GM21619 (cell line): ENCODE results near the gene IRF7.
"Not testable (repeated sequence)": the region's sequence is repeated elsewhere in the genome, so short reads cannot be mapped to it uniquely, and the experiment has no call there.

Experiments used
- ATAC-seq: cut with Tn5 transposase; IDR thresholded peaks from one replicate; pipeline ENCODE4 v1.9.1; 2021; ENCODE audit not compliant: unreplicated experiment

Gene IRF7

GRCh38 chr11:584287-584686 lies 31.5 kb downstream of the IRF7 start:
- ATAC-seq = no peak

- no peak for ATAC-seq
These were observed 34.0 kb downstream of the IRF7 start for GRCh38 chr11:581752-582151.

GRCh38 chr11:581342-581741 lies 34.4 kb downstream of the IRF7 start:
- ATAC-seq = no peak

- ATAC-seq = no peak
These were observed 35.7 kb downstream of the IRF7 start for GRCh38 chr11:579830-580601.

GRCh38 chr11:578276-579035 lies 37.3 kb downstream of the IRF7 start:
- ATAC-seq = no peak

GRCh38 chr11:577611-577894 lies 38.2 kb downstream of the IRF7 start:
- ATAC-seq = no peak

- no peak for ATAC-seq
These were observed 38.7 kb downstream of the IRF7 start for GRCh38 chr11:576811-577610.

GRCh38 chr11:575996-576768 lies 39.6 kb downstream of the IRF7 start, which contains the start of gene PHRF1:
PHRF1 (plus strand) TSS chr11:576470; CDS start chr11:581513, 5,043 bp downstream.
- peak; percentile 73 for ATAC-seq

GRCh38 chr11:575313-575995 lies 40.3 kb downstream of the IRF7 start:
- ATAC-seq = peak; percentile 32

- ATAC-seq = no peak
These were observed 41.0 kb downstream of the IRF7 start for GRCh38 chr11:574632-575312.

- ATAC-seq = not testable (repeated sequence)
These were observed 41.6 kb downstream of the IRF7 start for GRCh38 chr11:574031-574570.

GRCh38 chr11:573146-573759 lies 42.5 kb downstream of the IRF7 start:
- no peak for ATAC-seq

GRCh38 chr11:571802-572185 lies 44.0 kb downstream of the IRF7 start:
- no peak for ATAC-seq

GRCh38 chr11:569158-569885 lies 46.4 kb downstream of the IRF7 start:
- no peak for ATAC-seq

GRCh38 chr11:568306-569157 lies 47.2 kb downstream of the IRF7 start:
- ATAC-seq = peak; percentile 79

- no peak for ATAC-seq
These were observed 48.0 kb downstream of the IRF7 start for GRCh38 chr11:567629-568292.
